HG03095 (cell line): ENCODE data around the gene PLXNA2.

Experiments
- ATAC-seq: cut with Tn5 transposase; IDR thresholded peaks from one replicate; pipeline ENCODE4 v1.9.1; 2021; ENCODE audit warnings: moderate library complexity; ENCODE audit not compliant: unreplicated experiment

The PLXNA2 gene

DNA sequence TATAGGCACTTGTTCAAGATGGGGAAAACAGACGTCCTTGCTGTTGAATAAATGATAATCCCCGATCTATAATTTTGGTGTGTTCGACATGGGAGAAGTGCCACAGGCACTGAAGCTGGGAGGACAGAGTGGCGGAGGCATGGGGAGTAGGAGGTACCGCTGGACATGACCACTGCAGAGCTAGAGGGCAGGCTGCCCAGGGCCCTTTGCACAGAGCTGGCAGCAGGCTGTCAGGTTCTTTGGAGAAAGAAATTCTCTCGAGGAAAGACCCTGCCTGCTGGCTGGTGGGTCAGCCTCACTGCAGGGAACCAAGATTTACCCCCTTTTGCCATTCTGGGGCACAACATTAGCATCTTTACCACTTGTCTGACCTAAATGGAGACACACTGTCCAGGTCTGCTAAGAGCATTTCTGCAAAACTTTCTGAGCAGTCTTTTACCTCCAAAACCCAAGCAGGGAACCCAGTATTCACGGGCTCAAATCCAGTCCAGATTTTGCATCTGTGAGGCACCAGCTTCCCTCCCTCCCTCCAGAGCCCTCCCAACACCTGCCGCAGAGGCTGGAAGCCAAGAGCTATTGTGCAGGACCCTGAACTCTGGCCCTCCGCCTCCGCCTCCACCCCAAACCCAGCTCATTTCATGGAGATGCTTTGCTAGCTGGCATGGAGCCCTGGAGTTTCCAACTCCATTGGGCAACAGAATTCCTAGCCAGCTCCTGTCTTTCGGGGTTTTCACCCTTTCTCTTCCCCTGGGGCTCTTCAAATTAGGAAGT, 142.3 kb downstream of the PLXNA2 start:
- no peak for ATAC-seq

DNA sequence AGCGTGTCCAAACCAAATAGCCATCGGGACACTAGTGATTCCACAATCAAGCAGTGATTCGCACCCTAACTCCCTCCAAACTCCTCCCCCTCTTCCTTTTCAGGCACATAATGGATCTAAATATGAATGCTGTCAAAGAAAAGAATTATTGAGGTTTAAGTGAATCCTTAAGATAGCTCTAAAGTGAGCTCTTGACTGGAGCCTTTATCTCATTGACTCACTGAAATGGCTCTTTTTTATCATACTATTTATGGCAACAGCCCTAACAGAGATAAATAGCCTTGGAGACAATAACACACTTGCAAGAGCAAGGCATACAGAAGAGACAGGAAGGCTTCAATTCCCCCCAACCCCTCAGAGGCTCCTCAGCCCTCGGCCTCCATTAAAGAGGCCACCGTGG, 143.3 kb downstream of the PLXNA2 start:
- ATAC-seq, result no peak

DNA sequence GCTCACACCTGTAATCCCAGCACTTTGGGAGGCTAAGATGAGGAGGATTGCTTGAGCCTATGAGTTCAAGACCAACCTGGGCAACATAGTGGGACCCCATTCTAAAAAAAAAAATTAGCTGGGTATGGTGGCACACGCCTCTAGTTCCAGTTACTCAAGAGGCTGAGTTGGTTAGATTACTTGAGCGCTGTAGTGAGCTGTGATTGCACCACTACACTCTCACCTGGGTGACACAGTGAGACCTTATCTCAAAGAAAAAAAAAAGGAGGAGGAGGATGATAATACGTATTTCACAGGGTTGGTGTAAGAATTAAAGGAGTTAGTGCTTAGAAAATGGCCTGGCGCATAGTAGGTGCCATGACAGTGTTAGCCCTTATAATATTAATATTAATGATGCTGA, 144.1 kb downstream of the PLXNA2 start:
- no peak for ATAC-seq

DNA sequence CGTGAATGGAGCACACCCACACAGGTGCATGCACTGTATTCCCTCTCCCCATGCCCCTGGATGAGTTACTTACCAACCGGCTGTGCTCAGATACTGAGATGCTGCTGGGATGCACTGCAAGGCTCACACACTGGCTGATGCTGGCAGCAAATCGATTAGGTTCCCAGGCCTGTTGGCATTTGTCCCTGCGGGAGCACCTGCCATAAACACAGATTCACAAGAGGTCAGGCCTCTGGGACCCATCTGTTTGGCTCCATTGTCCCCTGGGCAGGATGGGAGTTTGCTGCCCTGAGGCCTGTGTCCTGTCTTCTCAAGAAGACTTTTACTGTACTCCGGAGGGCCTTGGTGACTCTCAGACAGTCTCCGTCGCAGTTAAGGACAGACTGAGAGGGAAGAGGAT, 145.4 kb downstream of the PLXNA2 start:
- no peak for ATAC-seq

DNA sequence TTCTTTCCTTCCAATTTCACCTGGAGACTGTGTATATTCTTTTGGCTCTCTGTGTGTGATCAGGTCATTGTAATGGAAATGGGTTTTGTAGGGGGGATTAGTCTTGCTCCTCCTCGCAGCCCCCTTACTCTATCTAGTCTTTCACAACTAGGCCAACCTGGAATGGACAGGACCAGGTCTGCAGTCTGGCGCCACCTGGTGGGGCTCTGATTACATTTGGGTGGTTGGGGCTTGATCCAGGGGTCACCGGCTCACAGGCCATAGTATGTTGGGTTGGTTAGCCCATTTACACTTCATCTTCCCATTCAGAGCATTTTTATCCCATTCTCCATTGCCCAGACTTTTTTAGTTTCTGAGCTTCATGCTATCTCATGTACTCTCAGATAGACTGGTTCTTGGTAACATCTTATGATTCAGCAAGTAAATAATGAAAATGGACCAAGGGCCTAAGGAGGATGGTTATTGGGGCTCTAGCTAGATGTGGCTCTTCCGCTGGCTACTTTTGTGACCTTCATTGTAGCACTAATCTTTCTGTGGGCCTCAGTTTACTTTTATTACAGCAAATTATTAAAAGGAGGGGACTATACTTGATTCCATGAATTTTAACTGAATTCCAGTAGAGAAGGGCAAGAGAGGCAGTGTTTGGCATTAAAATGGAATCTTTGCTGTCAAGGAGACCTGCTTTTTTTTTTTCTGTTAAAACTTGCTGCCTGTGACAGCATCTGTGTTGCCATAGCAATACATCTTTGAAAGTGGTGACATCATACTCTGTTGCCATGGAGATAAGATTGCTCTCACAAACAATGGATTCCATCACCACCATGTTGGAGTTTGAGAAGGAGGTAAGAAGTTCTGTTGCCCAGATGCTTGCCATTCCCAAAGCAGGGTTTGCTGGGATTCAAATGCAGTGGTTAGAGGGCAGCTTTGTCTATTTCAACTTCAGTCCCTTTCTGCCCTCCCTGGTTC, 150.1 kb downstream of the PLXNA2 start:
- ATAC-seq, result no peak

DNA sequence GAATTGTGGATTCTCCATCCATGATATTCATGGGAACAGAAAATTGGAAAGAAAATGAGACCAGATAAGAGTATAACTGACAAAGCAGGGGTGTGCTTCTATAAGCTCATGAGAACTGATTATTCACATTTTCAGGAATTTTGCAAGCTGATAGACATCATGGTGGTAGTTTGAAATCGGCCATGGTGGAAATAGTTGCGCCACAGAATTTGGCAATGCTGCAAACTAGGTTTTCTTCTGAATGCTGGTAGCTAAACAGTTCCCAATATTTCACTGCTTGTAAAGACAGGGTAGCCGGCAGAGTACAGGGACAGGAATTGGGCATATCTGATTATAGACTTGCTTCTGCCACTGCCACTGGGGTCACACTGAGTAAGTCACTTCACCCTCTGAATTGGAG, 151.1 kb downstream of the PLXNA2 start:
- no peak for ATAC-seq

DNA sequence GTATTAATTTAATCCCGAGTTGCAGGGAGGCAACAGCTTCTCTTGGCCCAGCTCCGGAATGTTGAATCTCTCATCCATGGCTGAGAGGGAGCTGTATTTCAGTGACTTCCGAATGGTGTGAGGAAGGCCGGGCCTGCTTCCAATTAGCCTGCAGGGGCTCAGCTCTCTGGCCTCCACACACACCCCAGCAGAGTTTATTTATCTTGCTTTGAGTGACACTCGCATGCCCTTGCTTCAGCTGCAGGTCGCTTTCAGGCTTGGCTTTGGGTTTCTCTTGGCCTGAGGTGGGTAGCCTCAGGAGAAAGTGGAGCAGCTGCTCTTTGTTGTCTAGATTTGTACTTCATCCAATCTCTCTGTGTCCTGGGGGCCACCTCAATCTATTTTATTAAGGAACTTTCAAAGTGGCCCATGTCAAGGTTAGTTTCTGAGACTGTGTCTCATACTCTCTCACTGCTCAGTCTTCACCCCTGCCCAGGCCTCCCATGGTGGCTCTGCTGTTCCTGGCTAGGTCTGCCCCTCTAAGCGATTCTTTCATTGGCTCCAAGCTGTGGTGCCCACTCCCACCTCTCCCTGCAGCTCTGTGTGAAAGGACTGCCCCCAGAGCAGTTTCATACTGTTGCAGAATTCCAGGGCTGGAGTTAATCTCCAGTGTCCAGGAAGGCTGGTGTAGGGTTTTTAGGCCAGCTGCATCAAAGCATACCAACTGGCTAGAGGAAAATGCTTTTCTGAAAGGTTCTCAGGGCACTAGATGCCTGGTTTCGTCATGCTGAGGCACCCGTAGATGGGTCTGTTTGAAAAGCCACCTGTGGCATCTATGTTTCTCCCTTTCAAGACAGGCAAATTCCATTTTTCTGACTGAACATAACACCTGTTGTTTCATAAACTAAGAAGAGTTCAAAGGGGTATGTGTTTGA, 153.5 kb downstream of the PLXNA2 start:
- ATAC-seq, result no peak

- ATAC-seq, result no peak
These were observed 154.3 kb downstream of the PLXNA2 start for GRCh38 chr1:208089761-208090370.

DNA sequence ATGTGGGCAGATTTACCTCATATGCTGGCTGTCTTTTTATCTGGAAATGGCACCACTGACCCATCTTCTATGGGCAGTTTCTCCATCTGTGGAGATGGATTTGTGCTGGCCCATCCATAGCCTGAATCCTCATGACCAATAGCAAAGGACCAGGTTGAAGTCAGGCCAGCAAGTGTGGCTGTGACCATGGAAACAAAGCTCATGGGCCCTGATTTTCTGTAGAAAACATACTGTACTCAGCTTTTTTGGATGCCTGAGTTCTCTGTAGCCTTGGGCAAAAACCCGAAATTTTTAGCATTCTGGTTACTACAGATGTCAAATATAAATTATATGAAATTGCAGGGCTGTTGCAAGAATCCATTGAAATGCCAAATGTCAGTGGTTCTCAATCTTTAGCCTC, 155.0 kb downstream of the PLXNA2 start:
- ATAC-seq, result no peak

GRCh38 chr1:208088319-208088718, 155.9 kb downstream of the PLXNA2 start:
- no peak for ATAC-seq

DNA sequence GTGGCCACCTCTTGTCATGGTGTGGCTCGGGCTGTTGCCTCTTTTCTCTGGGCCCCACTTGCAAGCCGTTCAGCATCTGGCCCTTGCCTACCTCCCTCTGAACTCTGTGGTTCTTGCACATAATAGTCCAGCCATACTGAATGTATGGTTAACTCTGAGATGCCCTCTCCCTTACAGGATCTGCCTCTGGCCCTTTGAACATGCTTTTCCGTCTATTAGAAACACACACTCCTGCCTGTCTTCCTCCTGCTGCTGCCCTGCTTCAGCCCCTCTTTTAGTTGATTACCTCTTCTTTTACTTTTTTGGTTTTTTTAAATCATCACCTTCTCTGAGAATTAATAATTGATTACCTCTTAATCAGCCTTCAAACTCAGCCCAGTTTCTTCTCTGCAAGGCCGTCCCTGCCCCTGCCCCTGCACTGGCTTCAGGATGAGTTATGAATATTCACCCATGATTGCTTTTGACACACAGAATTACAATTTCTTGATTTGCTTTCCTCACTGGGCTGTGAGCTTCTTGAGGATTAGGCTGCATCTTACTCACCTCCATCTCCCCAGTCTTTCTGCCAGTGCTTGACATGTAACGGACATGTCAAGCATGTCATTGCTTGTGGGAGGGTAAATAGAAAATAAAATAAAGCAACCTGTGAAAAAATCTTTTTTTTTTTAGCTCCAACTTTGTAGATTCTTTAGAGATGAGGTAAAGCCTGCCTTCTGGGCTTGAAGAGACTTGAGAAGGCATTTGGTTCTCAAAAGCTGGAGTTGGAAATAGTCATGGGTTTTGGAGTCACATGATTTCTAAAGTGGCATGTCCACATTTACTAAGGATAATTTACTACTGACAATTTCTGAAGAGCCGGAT, 158.3 kb downstream of the PLXNA2 start:
- ATAC-seq, result no peak

- ATAC-seq, result no peak
These were observed 159.4 kb downstream of the PLXNA2 start for GRCh38 chr1:208084764-208085163.

DNA sequence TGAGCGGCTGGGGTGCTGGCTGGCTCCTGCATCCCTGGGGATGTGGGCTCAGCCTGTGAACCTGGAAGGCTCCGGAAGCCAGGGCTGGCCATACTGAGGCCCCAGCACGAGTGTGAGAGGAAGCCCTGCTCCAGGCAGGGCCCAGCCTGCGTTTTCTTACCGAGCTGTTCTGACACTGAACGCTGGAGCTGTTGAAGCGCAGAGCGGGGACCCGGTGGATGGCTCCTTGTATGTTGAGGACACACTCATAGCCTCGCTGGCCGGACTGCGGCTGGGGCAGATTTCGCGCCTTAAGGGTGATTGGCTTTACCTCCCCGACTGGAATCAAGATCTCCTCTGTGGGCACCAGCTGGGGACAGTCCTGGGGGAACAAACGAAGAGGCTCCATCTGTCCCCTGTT, 160.0 kb downstream of the PLXNA2 start:
- ATAC-seq, result no peak

DNA sequence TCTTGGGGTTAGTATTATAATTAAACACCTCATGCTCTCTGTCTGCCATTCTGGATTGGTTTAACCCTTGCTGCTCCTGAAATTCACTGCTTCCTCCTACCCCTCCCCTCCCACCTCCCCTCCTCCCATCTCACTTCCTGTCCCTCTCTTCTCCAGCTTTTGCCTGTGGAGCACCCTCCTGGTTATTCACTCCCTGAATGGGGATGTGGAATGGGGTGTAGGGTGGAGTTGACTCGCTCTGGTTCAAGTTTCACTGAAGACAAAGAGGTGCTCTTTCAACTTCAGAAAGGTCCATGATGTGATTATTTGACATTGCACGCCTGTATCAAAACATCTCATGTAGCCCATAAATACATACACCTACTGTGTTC, 160.5 kb downstream of the PLXNA2 start:
- ATAC-seq, result no peak

- ATAC-seq, result no peak
These were observed 161.0 kb downstream of the PLXNA2 start for GRCh38 chr1:208083016-208083714.

GRCh38 chr1:208081972-208082371, 162.2 kb downstream of the PLXNA2 start:
- ATAC-seq, result no peak

DNA sequence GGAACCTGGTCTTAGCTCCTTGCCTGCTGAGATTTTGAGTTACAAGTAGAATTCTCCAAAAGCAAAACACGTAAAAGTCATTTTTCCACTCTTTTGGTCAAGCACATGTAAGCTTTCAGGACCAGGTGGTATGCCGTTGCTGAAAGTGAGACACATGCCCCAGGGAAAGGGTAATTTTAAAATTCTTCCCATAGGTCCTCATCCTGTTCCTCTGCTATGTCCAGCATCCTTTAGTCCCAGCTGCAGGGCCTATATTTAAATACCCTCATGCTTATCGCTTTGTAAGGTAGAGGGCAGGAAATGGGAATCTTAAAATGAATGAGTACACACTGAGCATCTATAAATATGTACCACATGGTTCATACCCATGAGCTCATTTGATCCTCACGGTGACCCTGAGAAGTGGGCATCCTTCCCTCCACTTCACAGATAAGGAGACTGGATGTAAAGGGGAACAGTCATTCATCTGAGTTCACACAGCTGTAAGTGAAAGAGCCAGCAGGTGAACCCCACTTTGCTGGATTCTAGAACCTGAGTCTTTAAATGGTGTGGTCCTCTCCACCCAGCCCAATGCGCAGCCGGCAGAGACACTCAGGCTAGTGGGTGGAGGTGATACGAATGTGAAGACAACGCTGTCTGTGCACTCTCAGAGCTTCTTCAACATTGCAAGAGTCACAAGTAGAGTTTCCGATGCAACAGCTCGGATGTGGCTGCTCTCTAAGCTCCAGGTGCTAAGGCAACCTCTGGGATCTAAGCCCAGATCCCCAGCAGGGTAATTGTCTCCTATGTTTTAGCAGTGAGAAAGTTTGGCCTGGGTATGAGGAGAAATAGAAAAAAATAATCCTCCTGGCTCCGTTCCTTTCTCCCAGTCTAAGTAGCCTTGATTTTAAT, 163.5 kb downstream of the PLXNA2 start:
- no peak for ATAC-seq

DNA sequence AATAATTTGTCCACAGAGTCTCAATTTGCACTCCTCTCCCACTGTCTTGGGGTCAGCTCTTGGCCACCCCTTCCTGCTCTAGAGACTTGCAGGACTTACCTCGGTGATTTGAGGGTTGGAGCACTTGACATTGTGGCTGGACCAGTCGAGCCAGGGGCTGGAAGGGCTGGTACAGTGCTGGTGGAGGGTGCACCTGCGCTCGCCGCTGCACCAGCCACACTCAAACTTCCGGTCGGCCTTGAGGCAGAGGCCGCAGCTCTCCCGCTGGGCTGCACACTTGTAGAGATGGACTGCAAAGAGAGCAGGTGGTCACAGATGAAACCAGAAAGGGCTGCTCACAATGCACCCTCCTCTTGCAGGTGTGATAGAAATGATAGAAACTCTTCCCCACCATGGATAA, 165.0 kb downstream of the PLXNA2 start:
- no peak for ATAC-seq
